ENCODE data around the gene TMEM234. TPM values are rescaled to one million over a fixed set of nuclear protein-coding genes. Genes with fewer than 3 reads are reported as not detected.
A peak's percentile ranks its signal among the peaks of the same experiment; 100 is the strongest.

Gene TMEM234
- total and polyA plus RNA-seq, 2 of the 8 experiments (the other 6 are each of a cell fraction or from before 2014, with no cell fraction given) = 8.7 to 8.9 TPM

DNA sequence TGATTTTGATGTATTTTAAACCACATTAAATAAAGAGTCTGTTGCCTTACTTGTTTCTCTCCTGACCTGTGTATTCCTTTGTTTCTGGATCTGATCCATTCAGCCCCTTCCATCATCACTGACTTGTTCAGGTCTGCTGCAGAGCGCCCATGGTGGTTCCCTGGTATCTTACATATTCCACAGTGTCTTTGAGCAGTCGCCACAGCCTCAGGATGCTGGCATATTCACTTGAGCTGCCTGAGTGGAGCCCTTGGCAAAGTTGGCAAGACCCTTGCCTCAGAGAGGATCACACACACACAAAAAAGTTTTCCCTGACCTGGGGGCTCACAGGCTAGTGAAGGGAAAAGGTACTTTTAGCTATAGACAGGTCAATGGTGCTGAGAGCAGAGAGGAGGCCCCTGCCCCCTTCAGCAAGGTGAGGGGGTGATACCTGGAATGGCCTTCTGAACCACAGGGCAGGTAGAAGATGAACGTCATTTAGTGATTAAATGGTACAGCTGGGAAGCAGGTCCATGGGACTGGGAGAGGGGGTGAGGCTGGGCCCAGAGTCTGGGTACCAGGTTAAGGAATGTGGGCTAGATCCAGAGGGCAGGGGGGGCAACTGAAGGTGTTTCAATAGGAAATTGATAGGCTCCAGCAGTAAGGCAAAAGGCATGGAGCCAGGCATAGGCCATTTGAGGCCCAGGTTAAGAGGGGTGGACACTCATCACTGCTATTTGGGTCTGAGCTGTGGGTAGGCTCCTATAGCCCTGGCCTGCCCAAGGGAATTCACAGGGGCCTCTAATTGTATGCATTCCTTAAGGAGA, 23.7 kb downstream of the TMEM234 start:
- no peak for DNase-seq (ENCODE audit: low read depth in 1 of 2, low spot score in 2 of 2)
- Histone ChIP-seq H3K27me3 (replicated peaks in 1 of 4; ENCODE audit: control insufficient read depth in 3 of 4, extremely low read depth in 1 of 4, insufficient read depth in 3 of 4, low read length in 3 of 4) (no peaks in the 10 kb centered on the region; a peak in 1 of 7 replicates), H4K20me1 (replicated peaks in 1 of 2; ENCODE audit: control insufficient read depth in 1 of 2, insufficient read depth in 2 of 2, low read length in 2 of 2) (peaks cover 6 to 8% of the 10 kb centered on the region in 2 experiments), H3K4me3 (ENCODE audit: extremely low read depth in 1 of 4, insufficient read depth in 2 of 4, low read depth in 3 of 4, low read length in 4 of 4) (no peak overlapping the region), H3K27ac (ENCODE audit: low read depth, low read length) (no peak overlapping the region), H3K79me2 (ENCODE audit: control insufficient read depth in 1 of 2, insufficient read depth in 2 of 2, low read length in 2 of 2) (no peaks in the 10 kb centered on the region), H2AK5ac (ENCODE audit: low read depth, low read length) (no peak overlapping the region), H2BK5ac (ENCODE audit: low read depth, low read length) (0 out of 2 replicates have a peak overlapping the region, but pooled peaks have one; percentile 2), H2BK12ac (ENCODE audit: low read depth, low read length) (no peak overlapping the region), H3K9me3 (ENCODE audit: insufficient read depth in 2 of 2, low read depth in 1 of 2, low read length in 1 of 2) (no peaks in the 10 kb centered on the region), H3K56ac (replicated peaks; ENCODE audit: insufficient read length, low read depth, low read length) (no peak overlapping the region), H3K36me3 (ENCODE audit: control insufficient read depth in 2 of 4, insufficient read depth in 4 of 4, low read length in 3 of 4) (peaks cover 22 to 43% (median 33%) of the 10 kb centered on the region in 4 experiments; a peak in 7 of 8 replicates), H2BK20ac (ENCODE audit: low read length) (no peak overlapping the region), H3K23me2 (ENCODE audit: low read depth, low read length) (peaks cover 9% of the 10 kb centered on the region; the same call in 1 of the 2 replicates), H4K91ac (replicated peaks; ENCODE audit: insufficient read length, low read length) (no peak overlapping the region), H3K14ac (ENCODE audit: insufficient read length) (no peak overlapping the region), H3K4ac (replicated peaks; ENCODE audit: insufficient read length, low read depth, low read length) (no peak overlapping the region), H4K5ac (ENCODE audit: insufficient read length, low read depth, low read length) (no peak overlapping the region), H2BK15ac (ENCODE audit: low read length) (no peak overlapping the region), H3K4me2 (ENCODE audit: insufficient read depth in 1 of 2, low read depth in 2 of 2, low read length in 2 of 2) (peak overlapping the region; percentile 5 to 92; a peak in 2 of 4 replicates), H2AFZ (ENCODE audit: low read length) (no peak overlapping the region), H2BK120ac (replicated peaks; ENCODE audit: low read depth, low read length) (no peak overlapping the region), H3K23ac (ENCODE audit: insufficient read length) (no peak overlapping the region), H3K4me1 (replicated peaks in 1 of 4; ENCODE audit: control insufficient read depth in 3 of 4, insufficient read depth in 4 of 4, low read length in 3 of 4) (peaks cover 13 to 28% (median 18%) of the 10 kb centered on the region in 4 experiments), H3K18ac (ENCODE audit: extremely low read depth, low read length) (no peak overlapping the region), H3K79me1 (ENCODE audit: low read depth, low read length) (0 out of 2 replicates have a peak, but pooled peaks cover 3% of the 10 kb centered on the region), H4K8ac (ENCODE audit: extremely low read depth, insufficient read depth, low read length) (no peak overlapping the region), H3K9ac (replicated peaks in 1 of 4; ENCODE audit: extremely low read depth in 1 of 4, low read depth in 3 of 4, low read length in 3 of 4) (no peak overlapping the region)
- CTCF ChIA-PET (ENCODE audit: partially characterized antibody) = interaction anchor here (0.9 to 4.2 kb wide), 5 partner anchors 15 to 50 kb away, joined by 3 to 25 read pairs (median 8); no protein-coding TSS in a partner anchor
- 89% methylated on average over 3 of the region's 3 CpGs; no CpG with 5 or more reads in 1 of the 2 experiments for WGBS, 2 experiments (ENCODE audit: extremely low coverage in 1 of 2, insufficient coverage in 1 of 2, insufficient read length in 1 of 2, insufficient replicate concordance in 2 of 2, low coverage in 1 of 2, low lambda C conversion rate in 2 of 2, missing lambda C conversion rate in 1 of 2)
- POLR2A ChIA-PET (ENCODE audit: partially characterized antibody) = interaction anchor here (0.7 to 21.3 kb wide), 20 partner anchors 10 to 164 kb away, joined by 3 to 332 read pairs (median 4); partner anchors contain the start of genes DCDC2B, FAM229A, IQCC and KPNA6
- TF ChIP-seq CREB1 (IDR thresholded peaks at IDR 0.05) (no peak), POLR2A (IDR thresholded peaks at IDR 0.05; ENCODE audit: control extremely low read depth in 1 of 2, low read depth in 2 of 2, low read length in 2 of 2) (peak in 1 of 2 experiments; percentile 33; a peak in 1 of 3 replicates), CBX8 (IDR thresholded peaks at IDR 0.05; ENCODE audit: borderline replicate concordance, low read depth, low read length) (no peak), TEAD4 (IDR thresholded peaks at IDR 0.05; ENCODE audit: low read depth, low read length) (no peak)
- no peak for FAIRE-seq

All from H1 (cell line).